ENCODE measurements around the gene USP34.
A peak's percentile ranks its signal among the peaks of the same experiment; 100 is the strongest.

Gene USP34

DNA sequence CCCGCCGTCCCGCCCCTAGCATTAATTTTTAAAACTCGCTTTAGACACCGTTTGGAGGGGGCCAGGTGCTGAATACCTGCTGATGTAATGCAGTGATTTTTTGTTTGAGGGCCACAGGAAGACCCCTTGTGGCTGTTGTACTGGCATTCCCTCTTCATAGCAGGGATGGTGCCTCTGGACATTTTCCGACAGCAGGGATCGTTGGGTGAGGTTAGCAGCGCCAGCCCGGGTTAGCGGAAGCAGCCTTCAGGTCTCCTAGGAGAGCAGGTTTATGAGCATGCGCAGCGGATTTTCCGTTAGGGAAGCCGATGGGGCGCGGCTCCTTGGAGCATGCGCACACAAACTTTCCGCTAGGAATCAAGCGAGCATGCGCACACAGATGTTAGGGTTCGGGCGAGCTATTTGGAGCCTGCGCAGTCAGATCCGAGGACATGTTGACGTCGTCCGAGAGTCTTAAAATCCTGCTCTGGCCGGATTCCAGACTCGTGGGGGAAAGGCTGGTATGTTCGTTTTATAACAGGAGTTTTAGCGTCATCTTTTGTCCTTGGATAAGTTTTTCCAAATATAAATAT, 326.1 kb downstream of the USP34 start:
- TF ChIP-seq, protein P1, sequence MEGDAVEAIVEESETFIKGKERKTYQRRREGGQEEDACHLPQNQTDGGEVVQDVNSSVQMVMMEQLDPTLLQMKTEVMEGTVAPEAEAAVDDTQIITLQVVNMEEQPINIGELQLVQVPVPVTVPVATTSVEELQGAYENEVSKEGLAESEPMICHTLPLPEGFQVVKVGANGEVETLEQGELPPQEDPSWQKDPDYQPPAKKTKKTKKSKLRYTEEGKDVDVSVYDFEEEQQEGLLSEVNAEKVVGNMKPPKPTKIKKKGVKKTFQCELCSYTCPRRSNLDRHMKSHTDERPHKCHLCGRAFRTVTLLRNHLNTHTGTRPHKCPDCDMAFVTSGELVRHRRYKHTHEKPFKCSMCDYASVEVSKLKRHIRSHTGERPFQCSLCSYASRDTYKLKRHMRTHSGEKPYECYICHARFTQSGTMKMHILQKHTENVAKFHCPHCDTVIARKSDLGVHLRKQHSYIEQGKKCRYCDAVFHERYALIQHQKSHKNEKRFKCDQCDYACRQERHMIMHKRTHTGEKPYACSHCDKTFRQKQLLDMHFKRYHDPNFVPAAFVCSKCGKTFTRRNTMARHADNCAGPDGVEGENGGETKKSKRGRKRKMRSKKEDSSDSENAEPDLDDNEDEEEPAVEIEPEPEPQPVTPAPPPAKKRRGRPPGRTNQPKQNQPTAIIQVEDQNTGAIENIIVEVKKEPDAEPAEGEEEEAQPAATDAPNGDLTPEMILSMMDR (IDR thresholded peaks at IDR 0.05; ENCODE audit: extremely low read depth, missing control alignments) = no peak
- DNase-seq (ENCODE audit: low spot score) = peak; percentile 94

DNA sequence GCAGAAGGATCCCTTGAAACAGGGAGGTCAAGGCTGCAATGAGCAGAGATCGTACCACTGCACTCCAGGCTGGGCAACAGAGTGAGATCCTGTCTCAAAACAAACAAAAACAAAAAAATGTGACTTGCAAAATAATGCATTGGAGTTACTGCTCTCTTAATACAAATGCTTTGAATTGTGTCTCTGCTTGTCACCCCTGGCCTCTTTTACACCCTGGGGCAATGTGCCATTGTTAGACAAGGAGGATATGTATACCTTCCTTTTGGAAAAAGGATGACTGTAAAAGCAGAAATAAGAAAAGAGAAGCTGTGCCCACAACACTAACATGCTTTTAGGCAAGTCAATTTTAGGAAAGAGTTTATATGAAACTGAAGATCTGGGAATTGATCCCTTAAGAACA, 329.7 kb downstream of the USP34 start:
- TF ChIP-seq, protein P1 (IDR thresholded peaks at IDR 0.05; ENCODE audit: extremely low read depth, missing control alignments) = no peak
- DNase-seq (ENCODE audit: low spot score) = no peak

DNA sequence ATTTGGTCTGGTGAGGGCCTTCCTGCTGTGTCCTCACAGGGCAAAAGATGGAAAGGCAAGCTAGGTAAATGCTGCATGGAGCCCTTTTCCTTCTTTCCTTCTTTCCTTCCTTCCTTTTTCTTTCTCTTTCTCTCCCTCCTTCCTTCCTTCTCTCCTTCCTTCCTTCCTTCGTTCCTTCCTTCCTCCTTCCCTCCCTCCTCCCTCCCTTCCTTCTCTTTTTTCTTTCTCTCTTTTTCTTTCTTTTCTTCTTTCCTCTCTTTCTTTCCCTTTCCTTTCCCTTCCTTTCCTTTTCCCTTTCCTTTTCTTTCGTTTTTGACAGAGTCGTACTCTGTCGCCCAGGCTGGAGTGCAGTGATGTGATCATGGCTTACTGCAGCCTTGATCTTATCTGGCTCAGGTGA, 332.0 kb downstream of the USP34 start:
- TF ChIP-seq, protein P1 (IDR thresholded peaks at IDR 0.05; ENCODE audit: extremely low read depth, missing control alignments) = no peak
- no peak for DNase-seq (ENCODE audit: low spot score)

All from GM20000 (cell line).